Mesenchymal stem cell (in vitro differentiated cells and primary cell): ENCODE results near the gene KIF22.
A peak's percentile ranks its signal among the peaks of the same experiment; 100 is the strongest.

Experiments used
- DNase-seq: peaks from one replicate; pipeline ENCODE4 v3.0.0-alpha.2; 2013
- H2AFZ ChIP-seq: one replicate; pipeline ENCODE4 v1.6.1; 2013; ENCODE audit warnings: low read depth, mild to moderate bottlenecking, control low read depth, inconsistent platforms, low read length, moderate library complexity
- H2AK5ac ChIP-seq: 2 replicates; pipeline ENCODE4 v1.6.1; 2013; ENCODE audit warnings: low read length, moderate library complexity, mild to moderate bottlenecking, inconsistent platforms; ENCODE audit not compliant: severe bottlenecking
- H2BK120ac ChIP-seq: one replicate; pipeline ENCODE4 v1.6.1; 2013; ENCODE audit warnings: low read depth, mild to moderate bottlenecking, inconsistent platforms, low read length, moderate library complexity
- H2BK12ac ChIP-seq, 2 experiments: one replicate each; pipeline ENCODE4 v1.6.1; 2013; ENCODE audit warnings: inconsistent platforms in 2 of 2, low read length in 2 of 2, mild to moderate bottlenecking in 2 of 2, moderate library complexity in 2 of 2, control low read depth in 1 of 2
- H2BK15ac ChIP-seq: one replicate; pipeline ENCODE4 v1.6.1; 2013; ENCODE audit warnings: mild to moderate bottlenecking, low read depth, inconsistent platforms; ENCODE audit not compliant: poor library complexity, severe bottlenecking
- H2BK5ac ChIP-seq: 2 replicates; pipeline ENCODE4 v1.6.1; 2013; ENCODE audit warnings: low read depth, mild to moderate bottlenecking, low read length, control low read depth, inconsistent platforms; ENCODE audit not compliant: poor library complexity, severe bottlenecking
- H3K14ac ChIP-seq, 2 experiments: one replicate each; pipeline ENCODE4 v1.6.1; 2013; ENCODE audit warnings: inconsistent platforms in 2 of 2, low read length in 2 of 2, control low read depth in 1 of 2, mild to moderate bottlenecking in 1 of 2, moderate library complexity in 1 of 2
- H3K18ac ChIP-seq, 2 experiments: one replicate each; pipeline ENCODE4 v1.6.1; 2013; ENCODE audit warnings: inconsistent platforms in 2 of 2, low read length in 2 of 2, control low read depth in 1 of 2, low read depth in 1 of 2, mild to moderate bottlenecking in 1 of 2
- H3K23ac ChIP-seq, 2 experiments: one replicate each; pipeline ENCODE4 v1.6.1; 2013; ENCODE audit warnings: inconsistent platforms in 2 of 2, low read length in 2 of 2, mild to moderate bottlenecking in 2 of 2, moderate library complexity in 2 of 2, control low read depth in 1 of 2
- H3K27ac ChIP-seq: 2 replicates; pipeline ENCODE4 v1.5.1; 2013; ENCODE audit warnings: mild to moderate bottlenecking, moderate library complexity, low read length, control low read depth, inconsistent platforms; ENCODE audit not compliant: poor library complexity, severe bottlenecking
- H3K27me3 ChIP-seq, 2 experiments: 2 replicates each; pipeline versions ENCODE4 v1.6.1 to v1.7.0; 2013; ENCODE audit warnings: low read length in 2 of 2, mild to moderate bottlenecking in 2 of 2, moderate library complexity in 2 of 2, control low read depth in 1 of 2, inconsistent platforms in 1 of 2; ENCODE audit not compliant: control insufficient read depth in 1 of 2, insufficient read depth in 1 of 2
- H3K36me3 ChIP-seq, 2 experiments: 2 replicates each; pipeline versions ENCODE4 v1.6.1 to v1.7.0; 2013; ENCODE audit warnings: low read length in 2 of 2, control low read depth in 1 of 2, inconsistent platforms in 1 of 2, low read depth in 1 of 2, mild to moderate bottlenecking in 1 of 2; ENCODE audit not compliant: insufficient read depth in 2 of 2, control insufficient read depth in 1 of 2
- H3K4ac ChIP-seq, 2 experiments: one replicate each; pipeline ENCODE4 v1.6.1; 2013; ENCODE audit warnings: inconsistent platforms in 2 of 2, low read length in 2 of 2, mild to moderate bottlenecking in 2 of 2, moderate library complexity in 2 of 2, control low read depth in 1 of 2, low read depth in 1 of 2
- H3K4me1 ChIP-seq: 2 replicates; pipeline ENCODE4 v1.6.1; 2013; ENCODE audit warnings: low read depth, low read length, control low read depth; ENCODE audit not compliant: control insufficient read depth, insufficient read depth
- H3K4me2 ChIP-seq: 2 replicates; pipeline ENCODE4 v1.6.1; 2013; ENCODE audit warnings: low read length, mild to moderate bottlenecking, inconsistent platforms; ENCODE audit not compliant: poor library complexity, severe bottlenecking
- H3K4me3 ChIP-seq, 2 experiments: 2 replicates each; pipeline versions ENCODE4 v1.5.1 to v1.7.0; 2013; ENCODE audit warnings: low read length in 2 of 2, mild to moderate bottlenecking in 2 of 2, control low read depth in 1 of 2, low read depth in 1 of 2; ENCODE audit not compliant: insufficient read depth in 1 of 2
- H3K79me1 ChIP-seq: replicated peaks from 2 replicates; pipeline ENCODE4 v1.6.1; 2013; ENCODE audit warnings: mild to moderate bottlenecking, control low read depth, low read length, inconsistent platforms; ENCODE audit not compliant: poor library complexity, severe bottlenecking
- H3K9ac ChIP-seq: 2 replicates; pipeline ENCODE4 v1.7.0; 2013; ENCODE audit warnings: mild to moderate bottlenecking, low read length, moderate library complexity
- H3K9me3 ChIP-seq: 2 replicates; pipeline ENCODE4 v1.7.0; 2013; ENCODE audit warnings: mild to moderate bottlenecking, low read length; ENCODE audit not compliant: control insufficient read depth
- H4K8ac ChIP-seq: one replicate; pipeline ENCODE4 v1.6.1; 2013; ENCODE audit warnings: inconsistent platforms, mild to moderate bottlenecking, low read length, moderate library complexity
- H4K91ac ChIP-seq: one replicate; pipeline ENCODE4 v1.6.1; 2013; ENCODE audit warnings: mild to moderate bottlenecking, low read length, inconsistent platforms
- WGBS: methylation state at CpG from one replicate; pipeline ENCODE4 v1.1.7; 2013; ENCODE audit warnings: mixed read lengths; 5-methylcytosine and 5-hydroxymethylcytosine counted together

The KIF22 gene

DNA sequence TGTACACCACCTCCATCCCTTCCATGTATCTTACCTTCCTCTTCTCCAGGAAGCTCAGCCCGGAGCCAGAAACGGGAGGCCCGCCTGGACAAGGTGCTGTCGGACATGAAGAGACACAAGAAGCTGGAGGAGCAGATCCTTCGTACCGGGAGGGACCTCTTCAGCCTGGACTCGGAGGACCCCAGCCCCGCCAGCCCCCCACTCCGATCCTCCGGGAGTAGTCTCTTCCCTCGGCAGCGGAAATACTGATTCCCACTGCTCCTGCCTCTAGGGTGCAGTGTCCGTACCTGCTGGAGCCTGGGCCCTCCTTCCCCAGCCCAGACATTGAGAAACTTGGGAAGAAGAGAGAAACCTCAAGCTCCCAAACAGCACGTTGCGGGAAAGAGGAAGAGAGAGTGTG is 29.0 kb downstream of the KIF22 start:
- peaks cover 43% of the 10 kb centered on the region for H3K4me1 ChIP-seq
- H2BK5ac ChIP-seq = no peak overlapping the region
- H3K27ac ChIP-seq = peak overlapping the region; percentile 99
- H2BK12ac ChIP-seq = no peak overlapping the region
- peaks cover 3% of the 10 kb centered on the region for H3K79me1 ChIP-seq
- no peak overlapping the region for H2BK15ac ChIP-seq
- no peaks in the 10 kb centered on the region for H3K27me3 ChIP-seq
- H3K9me3 ChIP-seq = no peaks in the 10 kb centered on the region
- peak overlapping the region; percentile 39 to 97 for H3K4me3 ChIP-seq
- H3K4ac ChIP-seq = peak overlapping the region in 1 of 2 experiments; percentile 69
- H2AFZ ChIP-seq = no peak overlapping the region
- peak overlapping the region; percentile 72 for H3K4me2 ChIP-seq
- H3K23ac ChIP-seq = no peak overlapping the region
- peak overlapping the region; percentile 97 for H3K9ac ChIP-seq
- H3K18ac ChIP-seq = no peak overlapping the region
- H4K91ac ChIP-seq = no peak overlapping the region
- 89% methylated on average over 15 of the region's 15 CpGs for WGBS
- peaks cover 11 to 31% of the 10 kb centered on the region in 2 experiments for H3K36me3 ChIP-seq
- H3K14ac ChIP-seq = no peak overlapping the region
- peak overlapping the region; percentile 33 for H4K8ac ChIP-seq
- peak; percentile 12 for DNase-seq
- no peak overlapping the region for H2BK120ac ChIP-seq
- H2AK5ac ChIP-seq = peak overlapping the region; percentile 21

DNA sequence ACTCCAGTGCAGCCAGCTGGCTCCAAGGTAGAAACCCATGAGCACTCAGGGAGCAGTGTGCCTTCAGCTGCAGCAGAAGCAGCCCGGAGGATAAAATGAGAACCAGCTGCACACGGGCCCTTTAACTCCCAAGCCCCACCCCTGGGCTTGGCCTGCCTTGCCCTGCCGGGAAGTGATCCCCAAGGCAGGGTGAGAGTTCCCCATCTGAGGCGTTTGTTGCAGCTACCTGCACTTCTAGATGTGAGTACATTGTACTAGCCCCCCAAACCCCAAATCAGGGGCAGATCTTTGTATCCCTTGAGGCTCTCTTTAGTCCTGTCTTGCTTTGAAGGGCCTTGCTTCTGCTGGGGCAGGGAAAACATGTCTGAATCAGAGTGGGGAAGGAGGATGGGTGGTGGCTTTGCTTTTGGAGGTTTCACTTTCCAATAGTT is 29.7 kb downstream of the KIF22 start, which contains the start of gene MVP:
TSS of gene MVP (plus strand) at position 192 of the 431 bp plus-strand sequence. CDS start 10,088 bp downstream, outside the sequence.
- WGBS = under 1% methylated on average over 4 of the region's 4 CpGs
- Histone ChIP-seq H3K4me2 (peak within 1 kb of the TSS; percentile 72), H3K4ac (peak within 1 kb of the TSS; percentile 69 to 84), H4K91ac (peak within 1 kb of the TSS; percentile 94), H2BK5ac (peak within 1 kb of the TSS; percentile 94), H3K4me3 (peak within 1 kb of the TSS; percentile 48 to 97), H3K9me3 (no peaks in the 10 kb centered on the region), H3K18ac (peak within 1 kb of the TSS; percentile 68), H2AFZ (no peak within 1 kb of the TSS), H4K8ac (peak within 1 kb of the TSS; percentile 36), H2BK12ac (peak within 1 kb of the TSS; percentile 49 to 75), H3K79me1 (peaks cover under 1% of the 10 kb centered on the region), H3K27ac (peak within 1 kb of the TSS; percentile 99), H3K23ac (no peak within 1 kb of the TSS), H3K4me1 (peaks cover 41% of the 10 kb centered on the region), H3K14ac (peak within 1 kb of the TSS in 1 of 2 experiments; percentile 78), H2BK120ac (no peak within 1 kb of the TSS), H2AK5ac (peak within 1 kb of the TSS; percentile 99), H2BK15ac (peak within 1 kb of the TSS; percentile 28), H3K36me3 (peaks cover 11 to 31% of the 10 kb centered on the region in 2 experiments), H3K27me3 (no peaks in the 10 kb centered on the region), H3K9ac (peak within 1 kb of the TSS; percentile 97)
- DNase-seq = peak; percentile 72

- WGBS = 54% methylated on average over 11 of the region's 11 CpGs
- peak overlapping the region; percentile 65 for H3K4me2 ChIP-seq
- H3K4ac ChIP-seq = peak overlapping the region; percentile 69 to 84
- H2AFZ ChIP-seq = no peak overlapping the region
- H3K27me3 ChIP-seq = no peaks in the 10 kb centered on the region
- H3K9ac ChIP-seq = peak overlapping the region; percentile 97
- peaks cover 47% of the 10 kb centered on the region for H3K4me1 ChIP-seq
- no peak overlapping the region for H2BK120ac ChIP-seq
- peak overlapping the region in 1 of 2 experiments; percentile 78 for H3K14ac ChIP-seq
- H3K23ac ChIP-seq = no peak overlapping the region
- peak overlapping the region; percentile 36 for H4K8ac ChIP-seq
- peak overlapping the region; percentile 94 for H2BK5ac ChIP-seq
- peak overlapping the region; percentile 28 for H2BK15ac ChIP-seq
- peak overlapping the region; percentile 94 for H4K91ac ChIP-seq
- H3K9me3 ChIP-seq = no peaks in the 10 kb centered on the region
- peak; percentile 23 for DNase-seq
- peak overlapping the region; percentile 48 to 97 for H3K4me3 ChIP-seq
- H2AK5ac ChIP-seq = peak overlapping the region; percentile 99
- peak overlapping the region; percentile 99 for H3K27ac ChIP-seq
- peak overlapping the region; percentile 68 for H3K18ac ChIP-seq
- H3K36me3 ChIP-seq = peaks cover 11 to 31% of the 10 kb centered on the region in 2 experiments
- peak overlapping the region; percentile 49 to 75 for H2BK12ac ChIP-seq
- H3K79me1 ChIP-seq = no peaks in the 10 kb centered on the region
These were observed 30.4 kb downstream of the KIF22 start for GRCh38 chr16:29820730-29821642.

GRCh38 chr16:29821643-29822115 is 31.1 kb downstream of the KIF22 start:
- Histone ChIP-seq H4K91ac (peak overlapping the region; percentile 94), H2BK120ac (no peak overlapping the region), H3K9me3 (no peaks in the 10 kb centered on the region), H2BK15ac (no peak overlapping the region), H3K9ac (peak overlapping the region; percentile 97), H3K4me2 (peak overlapping the region; percentile 65), H2AK5ac (peak overlapping the region; percentile 99), H2BK12ac (peak overlapping the region in 1 of 2 experiments; percentile 75), H3K36me3 (peaks cover 11 to 31% of the 10 kb centered on the region in 2 experiments), H2AFZ (no peak overlapping the region), H3K79me1 (no peaks in the 10 kb centered on the region), H3K4me1 (peaks cover 51% of the 10 kb centered on the region), H4K8ac (peak overlapping the region; percentile 45), H3K27ac (peak overlapping the region; percentile 99), H3K4ac (peak overlapping the region; percentile 15 to 84), H2BK5ac (peak overlapping the region; percentile 94), H3K18ac (peak overlapping the region; percentile 68 to 85), H3K27me3 (no peaks in the 10 kb centered on the region), H3K4me3 (peak overlapping the region; percentile 14 to 97), H3K23ac (no peak overlapping the region), H3K14ac (no peak overlapping the region)
- WGBS = 22% methylated on average over 7 of the region's 7 CpGs
- DNase-seq = peak; percentile 86
